ENCODE measurements around the gene ITPRID1. TPM values are rescaled to one million over a fixed set of nuclear protein-coding genes. Genes with fewer than 3 reads are reported as not detected.

Gene ITPRID1
- total and polyA plus RNA-seq, 4 experiments from 2014 or later, result not detected

GRCh38 chr7:31492086-31492485 is 21.8 kb upstream of the ITPRID1 start:
- Histone ChIP-seq H3K4me1 (ENCODE audit: insufficient read depth, low read length) (no peaks in the 10 kb centered on the region), H3K4me3 (ENCODE audit: low read length in 2 of 2) (no peak overlapping the region), H3K27ac (ENCODE audit: low read depth, low read length) (no peak overlapping the region), H3K9me3 (ENCODE audit: control insufficient read depth in 1 of 2, low read length in 2 of 2) (no peaks in the 10 kb centered on the region), H3K27me3 (ENCODE audit: insufficient read depth, low read length) (no peaks in the 10 kb centered on the region), H3K36me3 (ENCODE audit: insufficient read depth, low read length) (no peaks in the 10 kb centered on the region)
- H3K4me3 Mint-ChIP-seq, result no peak overlapping the region
- H3K4me1 Mint-ChIP-seq, result no peaks in the 10 kb centered on the region
- CTCF ChIA-PET (ENCODE audit: partially characterized antibody), result no interaction called here
- POLR2A ChIA-PET (ENCODE audit: partially characterized antibody), result no interaction called here
- H3K9me3 Mint-ChIP-seq, result peaks cover 0 to 7% (median 3%) of the 10 kb centered on the region in 8 donors
- no peaks in the 10 kb centered on the region for H3K36me3 Mint-ChIP-seq
- H3K27me3 Mint-ChIP-seq, result no peaks in the 10 kb centered on the region
- DNase-seq, result no peak
- H3K27ac Mint-ChIP-seq, result no peak overlapping the region
- intact Hi-C loops (cut with micrococcal nuclease), result no loop called here

GRCh38 chr7:31493714-31494181 is 20.1 kb upstream of the ITPRID1 start:
- H3K9me3 ChIP-seq (ENCODE audit: control insufficient read depth in 1 of 2, low read length in 2 of 2), result no peaks in the 10 kb centered on the region
- ChIA-PET POLR2A (ENCODE audit: partially characterized antibody) (no interaction called here), CTCF (ENCODE audit: partially characterized antibody) (no interaction called here)
- no peaks in the 10 kb centered on the region for H3K4me1 ChIP-seq (ENCODE audit: insufficient read depth, low read length)
- intact Hi-C loops (cut with micrococcal nuclease), result no loop called here
- Mint-ChIP-seq H3K27me3 (no peaks in the 10 kb centered on the region), H3K27ac (no peak overlapping the region), H3K36me3 (no peaks in the 10 kb centered on the region), H3K4me3 (no peak overlapping the region), H3K4me1 (no peaks in the 10 kb centered on the region), H3K9me3 (peaks cover 0 to 9% (median 3%) of the 10 kb centered on the region in 8 donors)
- no peak overlapping the region for H3K4me3 ChIP-seq (ENCODE audit: low read length in 2 of 2)
- DNase-seq, result no peak
- H3K27ac ChIP-seq (ENCODE audit: low read depth, low read length), result no peak overlapping the region
- no peaks in the 10 kb centered on the region for H3K36me3 ChIP-seq (ENCODE audit: insufficient read depth, low read length)
- H3K27me3 ChIP-seq (ENCODE audit: insufficient read depth, low read length), result no peaks in the 10 kb centered on the region

- H3K4me3 Mint-ChIP-seq, result no peak overlapping the region
- ChIA-PET POLR2A (ENCODE audit: partially characterized antibody) (no interaction called here), CTCF (ENCODE audit: partially characterized antibody) (no interaction called here)
- H3K27me3 Mint-ChIP-seq, result no peaks in the 10 kb centered on the region
- H3K27me3 ChIP-seq (ENCODE audit: insufficient read depth, low read length), result no peaks in the 10 kb centered on the region
- no peak overlapping the region for H3K27ac Mint-ChIP-seq
- no peaks in the 10 kb centered on the region for H3K36me3 Mint-ChIP-seq
- H3K36me3 ChIP-seq (ENCODE audit: insufficient read depth, low read length), result no peaks in the 10 kb centered on the region
- no peak overlapping the region for H3K27ac ChIP-seq (ENCODE audit: low read depth, low read length)
- intact Hi-C loops (cut with micrococcal nuclease), result no loop called here
- peaks cover 0 to 9% (median 4%) of the 10 kb centered on the region in 8 donors for H3K9me3 Mint-ChIP-seq
- H3K9me3 ChIP-seq (ENCODE audit: control insufficient read depth in 1 of 2, low read length in 2 of 2), result no peaks in the 10 kb centered on the region
- no peak overlapping the region for H3K4me3 ChIP-seq (ENCODE audit: low read length in 2 of 2)
- H3K4me1 Mint-ChIP-seq, result no peaks in the 10 kb centered on the region
- no peak for DNase-seq
- no peaks in the 10 kb centered on the region for H3K4me1 ChIP-seq (ENCODE audit: insufficient read depth, low read length)
These were observed 19.5 kb upstream of the ITPRID1 start for GRCh38 chr7:31494421-31494820.

- Mint-ChIP-seq H3K9me3 (peaks cover 0 to 9% (median 4%) of the 10 kb centered on the region in 8 donors), H3K27me3 (no peaks in the 10 kb centered on the region), H3K27ac (no peak overlapping the region), H3K36me3 (no peaks in the 10 kb centered on the region), H3K4me3 (no peak overlapping the region), H3K4me1 (no peaks in the 10 kb centered on the region)
- no peak for DNase-seq
- no peak overlapping the region for H3K27ac ChIP-seq (ENCODE audit: low read depth, low read length)
- no peaks in the 10 kb centered on the region for H3K36me3 ChIP-seq (ENCODE audit: insufficient read depth, low read length)
- POLR2A ChIA-PET (ENCODE audit: partially characterized antibody), result no interaction called here
- no peaks in the 10 kb centered on the region for H3K27me3 ChIP-seq (ENCODE audit: insufficient read depth, low read length)
- no peak overlapping the region for H3K4me3 ChIP-seq (ENCODE audit: low read length in 2 of 2)
- no peaks in the 10 kb centered on the region for H3K9me3 ChIP-seq (ENCODE audit: control insufficient read depth in 1 of 2, low read length in 2 of 2)
- intact Hi-C loops (cut with micrococcal nuclease), result no loop called here
- CTCF ChIA-PET (ENCODE audit: partially characterized antibody), result no interaction called here
- H3K4me1 ChIP-seq (ENCODE audit: insufficient read depth, low read length), result no peaks in the 10 kb centered on the region
These were observed 18.2 kb upstream of the ITPRID1 start for GRCh38 chr7:31495653-31496052.

- H3K4me3 Mint-ChIP-seq, result no peak overlapping the region
- POLR2A ChIA-PET (ENCODE audit: partially characterized antibody), result no interaction called here
- Histone ChIP-seq H3K9me3 (ENCODE audit: control insufficient read depth in 1 of 2, low read length in 2 of 2) (no peaks in the 10 kb centered on the region), H3K36me3 (ENCODE audit: insufficient read depth, low read length) (no peaks in the 10 kb centered on the region), H3K27me3 (ENCODE audit: insufficient read depth, low read length) (no peaks in the 10 kb centered on the region), H3K27ac (ENCODE audit: low read depth, low read length) (no peak overlapping the region), H3K4me1 (ENCODE audit: insufficient read depth, low read length) (no peaks in the 10 kb centered on the region), H3K4me3 (ENCODE audit: low read length in 2 of 2) (no peak overlapping the region)
- CTCF ChIA-PET (ENCODE audit: partially characterized antibody), result no interaction called here
- no peaks in the 10 kb centered on the region for H3K36me3 Mint-ChIP-seq
- no peaks in the 10 kb centered on the region for H3K4me1 Mint-ChIP-seq
- H3K9me3 Mint-ChIP-seq, result peaks cover 0 to 9% (median 4%) of the 10 kb centered on the region in 8 donors
- no peak overlapping the region for H3K27ac Mint-ChIP-seq
- no peaks in the 10 kb centered on the region for H3K27me3 Mint-ChIP-seq
- intact Hi-C loops (cut with micrococcal nuclease), result no loop called here
- no peak for DNase-seq
These were observed 16.4 kb upstream of the ITPRID1 start for GRCh38 chr7:31497516-31497915.

- ChIA-PET POLR2A (ENCODE audit: partially characterized antibody) (no interaction called here), CTCF (ENCODE audit: partially characterized antibody) (no interaction called here)
- intact Hi-C loops (cut with micrococcal nuclease), result no loop called here
- H3K27me3 ChIP-seq (ENCODE audit: insufficient read depth, low read length), result no peaks in the 10 kb centered on the region
- Mint-ChIP-seq H3K27me3 (no peaks in the 10 kb centered on the region), H3K27ac (no peak overlapping the region), H3K4me3 (no peak overlapping the region), H3K4me1 (no peaks in the 10 kb centered on the region), H3K36me3 (no peaks in the 10 kb centered on the region), H3K9me3 (peaks cover 0 to 5% (median 3%) of the 10 kb centered on the region in 8 donors)
- no peak overlapping the region for H3K4me3 ChIP-seq (ENCODE audit: low read length in 2 of 2)
- no peaks in the 10 kb centered on the region for H3K4me1 ChIP-seq (ENCODE audit: insufficient read depth, low read length)
- DNase-seq, result no peak
- no peaks in the 10 kb centered on the region for H3K9me3 ChIP-seq (ENCODE audit: control insufficient read depth in 1 of 2, low read length in 2 of 2)
- no peaks in the 10 kb centered on the region for H3K36me3 ChIP-seq (ENCODE audit: insufficient read depth, low read length)
- no peak overlapping the region for H3K27ac ChIP-seq (ENCODE audit: low read depth, low read length)
These were observed 13.2 kb upstream of the ITPRID1 start for GRCh38 chr7:31500656-31501055.

- H3K36me3 ChIP-seq (ENCODE audit: insufficient read depth, low read length), result no peaks in the 10 kb centered on the region
- H3K27ac ChIP-seq (ENCODE audit: low read depth, low read length), result no peak overlapping the region
- H3K4me3 ChIP-seq (ENCODE audit: low read length in 2 of 2), result no peak overlapping the region
- H3K9me3 ChIP-seq (ENCODE audit: control insufficient read depth in 1 of 2, low read length in 2 of 2), result no peaks in the 10 kb centered on the region
- Mint-ChIP-seq H3K4me3 (no peak overlapping the region), H3K9me3 (peaks cover 4 to 20% (median 11%) of the 10 kb centered on the region in 8 donors), H3K27ac (no peak overlapping the region), H3K27me3 (no peaks in the 10 kb centered on the region), H3K4me1 (no peaks in the 10 kb centered on the region), H3K36me3 (no peaks in the 10 kb centered on the region)
- intact Hi-C loops (cut with micrococcal nuclease), result no loop called here
- H3K4me1 ChIP-seq (ENCODE audit: insufficient read depth, low read length), result no peaks in the 10 kb centered on the region
- ChIA-PET POLR2A (ENCODE audit: partially characterized antibody) (no interaction called here), CTCF (ENCODE audit: partially characterized antibody) (no interaction called here)
- H3K27me3 ChIP-seq (ENCODE audit: insufficient read depth, low read length), result no peaks in the 10 kb centered on the region
- DNase-seq, result no peak
These were observed 5.1 kb upstream of the ITPRID1 start for GRCh38 chr7:31508823-31509222.

GRCh38 chr7:31512166-31512565 is 1.7 kb upstream of the ITPRID1 start:
- H3K36me3 ChIP-seq (ENCODE audit: insufficient read depth, low read length), result no peaks in the 10 kb centered on the region
- no peaks in the 10 kb centered on the region for H3K27me3 ChIP-seq (ENCODE audit: insufficient read depth, low read length)
- H3K9me3 ChIP-seq (ENCODE audit: control insufficient read depth in 1 of 2, low read length in 2 of 2), result no peaks in the 10 kb centered on the region
- H3K27ac Mint-ChIP-seq, result no peak overlapping the region
- H3K4me1 Mint-ChIP-seq, result no peaks in the 10 kb centered on the region
- no peak overlapping the region for H3K4me3 ChIP-seq (ENCODE audit: low read length in 2 of 2)
- CTCF ChIA-PET (ENCODE audit: partially characterized antibody), result no interaction called here
- no peak overlapping the region for H3K27ac ChIP-seq (ENCODE audit: low read depth, low read length)
- no peak for DNase-seq
- no peaks in the 10 kb centered on the region for H3K27me3 Mint-ChIP-seq
- H3K36me3 Mint-ChIP-seq, result no peaks in the 10 kb centered on the region
- H3K9me3 Mint-ChIP-seq, result peaks cover 4 to 26% (median 14%) of the 10 kb centered on the region in 8 donors
- no peaks in the 10 kb centered on the region for H3K4me1 ChIP-seq (ENCODE audit: insufficient read depth, low read length)
- POLR2A ChIA-PET (ENCODE audit: partially characterized antibody), result no interaction called here
- H3K4me3 Mint-ChIP-seq, result no peak overlapping the region
- intact Hi-C loops (cut with micrococcal nuclease), result no loop called here
